HCT116 (cell line): ENCODE results near the gene TENM4. TPM values are rescaled to one million over a fixed set of nuclear protein-coding genes. Genes with fewer than 3 reads are reported as not detected.
"Not testable (repeated sequence)": the region's sequence is repeated elsewhere in the genome, so short reads cannot be mapped to it uniquely, and the experiment has no call there.

Experiments used
- ATAC-seq: fragments of 200-7000 bp; cut with Tn5 transposase; 2 replicates; pipeline ENCODE4 v1.9.1; 2020; ENCODE audit warnings: mild to moderate bottlenecking, moderate library complexity
- BruUV-seq: library from RNA; stranded (reverse); fragments of 400-500 nt; replicated peaks from 2 replicates; lab custom pipeline; 2021; lab: Mats Ljungman, UMichigan
- CTCF ChIA-PET: fragments of 300-600 bp; sonication (Branson Sonifier 250); formaldehyde crosslinking; loops from one replicate; lab custom pipeline; 2021; ENCODE audit warnings: antibody characterized with exemption; lab: Charles Lee
- POLR2A ChIA-PET: fragments of 300-600, 350-600 bp; sonication (Branson Sonifier 250); formaldehyde crosslinking; loops from one replicate; lab custom pipeline; 2021; ENCODE audit warnings: antibody characterized with exemption; lab: Charles Lee
- RAD21 ChIA-PET, 2 experiments: fragments of 300-600 bp; sonication (Branson Sonifier 250); formaldehyde crosslinking; loops; one replicate each; lab custom pipeline; 2023; ENCODE audit warnings: low total read pairs in 2 of 2; ENCODE audit not compliant: uncharacterized antibody in 2 of 2, unreplicated experiment in 2 of 2, low non-redundant PET in 1 of 2; lab: Charles Lee
- DNase-seq: peaks from one replicate; pipeline ENCODE4 v3.0.0-alpha.2; 2010; ENCODE audit warnings: low read depth, low spot score
- H2AFZ ChIP-seq: fragments of 200-600 bp; shearing (Covaris generic), sonication (generic); 2 replicates; pipeline ENCODE4 v1.6.1; 2017; ENCODE audit warnings: low read depth, mixed run types, mixed read lengths, antibody characterized with exemption, low read length; ENCODE audit not compliant: poor library complexity, severe bottlenecking
- H3K27ac ChIP-seq: 2 replicates; pipeline ENCODE4 v1.5.1; 2012; ENCODE audit warnings: low read depth, low read length
- H3K27me3 ChIP-seq: fragments of 200-600 bp; sonication (generic); 2 replicates; pipeline ENCODE4 v1.6.1; 2016; ENCODE audit warnings: mixed run types, low read length, mixed read lengths; ENCODE audit not compliant: insufficient read depth
- H3K36me3 ChIP-seq, 2 experiments: fragments of 200-500 bp in 1 of 2; fragments of 200-600 bp in 1 of 2; sonication (Bioruptor generic) in 1 of 2; sonication (generic) in 1 of 2; 2 replicates each; pipeline versions ENCODE4 v1.5.1 to v1.6.1; 2014 to 2016; ENCODE audit warnings: low read length in 2 of 2, inconsistent platforms in 1 of 2, mixed read lengths in 1 of 2, mixed run types in 1 of 2; ENCODE audit not compliant: insufficient read depth in 2 of 2, control insufficient read depth in 1 of 2
- H3K4me1 ChIP-seq, 2 experiments: fragments of 200-600 bp in 1 of 2; sonication (generic) in 1 of 2; 2 replicates each; pipeline versions ENCODE4 v1.5.1 to v1.6.1; 2012 to 2017; ENCODE audit warnings: low read length in 2 of 2, inconsistent platforms in 1 of 2, mild to moderate bottlenecking in 1 of 2, mixed read lengths in 1 of 2, mixed run types in 1 of 2, moderate library complexity in 1 of 2; ENCODE audit not compliant: insufficient read depth in 2 of 2, control insufficient read depth in 1 of 2
- H3K4me2 ChIP-seq: fragments of 200-600 bp; sonication (generic); 2 replicates; pipeline ENCODE4 v1.6.1; 2017; ENCODE audit warnings: mixed run types, low read length, mixed read lengths
- H3K4me3 ChIP-seq, 2 experiments: fragments of 200-600 bp in 1 of 2; sonication (generic) in 1 of 2; replicated peaks in 1 of 2; 2 replicates each; pipeline ENCODE4 v1.5.1; 2011 to 2016; ENCODE audit warnings: low read length in 2 of 2, control low read depth in 1 of 2, low read depth in 1 of 2, mild to moderate bottlenecking in 1 of 2, mixed read lengths in 1 of 2, mixed run types in 1 of 2
- H3K79me2 ChIP-seq: fragments of 200-600 bp; sonication (generic); 2 replicates; pipeline ENCODE4 v1.6.1; 2017; ENCODE audit warnings: mild to moderate bottlenecking, mixed run types, low read length, moderate library complexity, mixed read lengths; ENCODE audit not compliant: insufficient read depth
- H3K9ac ChIP-seq: fragments of 200-600 bp; sonication (generic); 2 replicates; pipeline ENCODE4 v1.6.1; 2016; ENCODE audit warnings: low read length, mixed read lengths
- H3K9me2 ChIP-seq: fragments of 200-600 bp; sonication (generic), shearing (Covaris generic); 2 replicates; pipeline ENCODE4 v1.6.1; 2017; ENCODE audit warnings: mixed run types, mild to moderate bottlenecking, moderate library complexity; ENCODE audit not compliant: insufficient read depth
- H3K9me3 ChIP-seq, 2 experiments: fragments of 200-500 bp in 1 of 2; fragments of 200-600 bp in 1 of 2; sonication (Bioruptor generic) in 1 of 2; sonication (generic) in 1 of 2; 2 replicates each; pipeline ENCODE4 v1.6.1; 2014 to 2017; ENCODE audit warnings: low read length in 2 of 2, mixed read lengths in 2 of 2, inconsistent platforms in 1 of 2, low read depth in 1 of 2, mild to moderate bottlenecking in 1 of 2, mixed run types in 1 of 2, moderate library complexity in 1 of 2; ENCODE audit not compliant: control insufficient read depth in 1 of 2, insufficient read depth in 1 of 2
- H4K20me1 ChIP-seq: fragments of 200-600 bp; sonication (generic), shearing (Covaris generic); 2 replicates; pipeline ENCODE4 v1.6.1; 2017; ENCODE audit warnings: mixed run types, mild to moderate bottlenecking, moderate library complexity; ENCODE audit not compliant: insufficient read depth
- CBX3 ChIP-seq: IDR thresholded peaks from 2 replicates; pipeline ENCODE4 v1.6.1; 2012; ENCODE audit warnings: low read depth
- EGR1 ChIP-seq: IDR thresholded peaks from 2 replicates; pipeline ENCODE4 v1.6.1; 2012; ENCODE audit warnings: low read depth
- ELF1 ChIP-seq: IDR thresholded peaks from 2 replicates; pipeline ENCODE4 v1.6.1; 2012; ENCODE audit warnings: low read depth, borderline replicate concordance
- EZH2 ChIP-seq: fragments of 200-600 bp; sonication (generic); IDR thresholded peaks from 2 replicates; pipeline ENCODE4 v1.6.1; 2017; ENCODE audit warnings: antibody characterized with exemption, mixed run types
- EZH2phosphoT487 ChIP-seq: fragments of 200-600 bp; IDR thresholded peaks from 2 replicates; pipeline ENCODE4 v1.6.1; 2018; ENCODE audit warnings: antibody characterized with exemption, borderline replicate concordance
- FOSL1 ChIP-seq: IDR thresholded peaks from 2 replicates; pipeline ENCODE4 v1.6.1; 2012; ENCODE audit warnings: low read depth
- SRF ChIP-seq: IDR thresholded peaks from 2 replicates; pipeline ENCODE4 v1.6.1; 2012; ENCODE audit warnings: low read depth
- TCF7L2 ChIP-seq: IDR thresholded peaks from 2 replicates; pipeline ENCODE4 v1.7.0; 2011; ENCODE audit warnings: borderline replicate concordance, inconsistent platforms; ENCODE audit not compliant: insufficient read depth, insufficient read length; ENCODE audit errors: extremely low read depth
- ZNF274 ChIP-seq: fragments of 200-500 bp; sonication (Bioruptor generic); IDR thresholded peaks from 2 replicates; pipeline ENCODE4 v1.6.1; 2014; ENCODE audit warnings: mild to moderate bottlenecking, low read depth, low read length, inconsistent platforms
- intact Hi-C: fragments of 100-400 bp; cut with micrococcal nuclease; formaldehyde crosslinking; loops from 2 replicates; pipeline ENCODE4 v1.10.0; 2022
- total RNA-seq: library from RNA; stranded (reverse); gene quantifications from one replicate; pipeline ENCODE4 v1.2.1, GENCODE V29; 2021; ENCODE audit not compliant: unreplicated experiment
- TF ChIP-seq, protein P1 (sequence below): IDR thresholded peaks from 2 replicates; pipeline ENCODE4 v1.6.1; 2011; ENCODE audit warnings: mild to moderate bottlenecking, low read length, moderate library complexity; ENCODE audit not compliant: insufficient replicate concordance; ENCODE audit errors: extremely low read depth
- TF ChIP-seq, protein P2 (sequence below), 3 experiments: fragments of 200-600 bp in 1 of 3; sonication (generic) in 1 of 3; IDR thresholded peaks in 2 of 3; conservative IDR thresholded peaks in 1 of 3; 2 replicates each; pipeline ENCODE4 v1.5.1; 2012 to 2017; ENCODE audit warnings: low read depth in 2 of 3, low read length in 2 of 3, antibody characterized with exemption in 1 of 3, borderline replicate concordance in 1 of 3, control low read depth in 1 of 3, mild to moderate bottlenecking in 1 of 3, mixed read lengths in 1 of 3, mixed run types in 1 of 3, moderate library complexity in 1 of 3; ENCODE audit not compliant: insufficient read depth in 1 of 3
- TF ChIP-seq, protein P3 (sequence below): IDR thresholded peaks from 2 replicates; pipeline ENCODE4 v1.6.1; 2012

TENM4 gene
- total RNA-seq, 1 experiment from 2014 or later = 0.05 TPM

DNA sequence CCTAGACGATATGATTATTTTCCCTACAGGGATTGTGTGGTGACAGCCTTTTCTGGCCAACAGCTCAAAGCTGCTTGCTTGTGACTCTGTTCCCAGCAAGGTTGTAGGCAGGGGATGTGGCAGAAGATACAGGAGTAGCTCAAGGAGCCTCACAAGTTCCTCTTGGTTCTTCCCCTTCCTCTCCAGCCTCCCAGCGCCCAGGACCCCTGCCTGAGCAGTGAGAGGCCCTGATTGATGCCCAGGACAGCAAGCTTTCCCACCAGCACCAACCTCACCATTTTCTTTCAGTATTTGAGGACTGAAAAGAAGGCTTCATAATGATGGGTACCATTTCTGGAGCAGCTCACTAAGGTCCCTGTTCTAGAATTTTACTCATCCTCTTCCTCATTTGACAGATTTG, 248.0 kb downstream of the TENM4 start:
- H3K9me2 ChIP-seq = no peaks in the 10 kb centered on the region
- ChIA-PET RAD21 (no interaction called here), CTCF (no interaction called here)
- TF ChIP-seq, protein P1, sequence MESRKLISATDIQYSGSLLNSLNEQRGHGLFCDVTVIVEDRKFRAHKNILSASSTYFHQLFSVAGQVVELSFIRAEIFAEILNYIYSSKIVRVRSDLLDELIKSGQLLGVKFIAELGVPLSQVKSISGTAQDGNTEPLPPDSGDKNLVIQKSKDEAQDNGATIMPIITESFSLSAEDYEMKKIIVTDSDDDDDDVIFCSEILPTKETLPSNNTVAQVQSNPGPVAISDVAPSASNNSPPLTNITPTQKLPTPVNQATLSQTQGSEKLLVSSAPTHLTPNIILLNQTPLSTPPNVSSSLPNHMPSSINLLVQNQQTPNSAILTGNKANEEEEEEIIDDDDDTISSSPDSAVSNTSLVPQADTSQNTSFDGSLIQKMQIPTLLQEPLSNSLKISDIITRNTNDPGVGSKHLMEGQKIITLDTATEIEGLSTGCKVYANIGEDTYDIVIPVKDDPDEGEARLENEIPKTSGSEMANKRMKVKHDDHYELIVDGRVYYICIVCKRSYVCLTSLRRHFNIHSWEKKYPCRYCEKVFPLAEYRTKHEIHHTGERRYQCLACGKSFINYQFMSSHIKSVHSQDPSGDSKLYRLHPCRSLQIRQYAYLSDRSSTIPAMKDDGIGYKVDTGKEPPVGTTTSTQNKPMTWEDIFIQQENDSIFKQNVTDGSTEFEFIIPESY = no peak
- TF ChIP-seq ELF1 (no peak), EZH2phosphoT487 (no peak), SRF (no peak), EGR1 (no peak), FOSL1 (no peak), TCF7L2 (no peak), ZNF274 (no peak), CBX3 (no peak), EZH2 (no peak)
- TF ChIP-seq, protein P2, sequence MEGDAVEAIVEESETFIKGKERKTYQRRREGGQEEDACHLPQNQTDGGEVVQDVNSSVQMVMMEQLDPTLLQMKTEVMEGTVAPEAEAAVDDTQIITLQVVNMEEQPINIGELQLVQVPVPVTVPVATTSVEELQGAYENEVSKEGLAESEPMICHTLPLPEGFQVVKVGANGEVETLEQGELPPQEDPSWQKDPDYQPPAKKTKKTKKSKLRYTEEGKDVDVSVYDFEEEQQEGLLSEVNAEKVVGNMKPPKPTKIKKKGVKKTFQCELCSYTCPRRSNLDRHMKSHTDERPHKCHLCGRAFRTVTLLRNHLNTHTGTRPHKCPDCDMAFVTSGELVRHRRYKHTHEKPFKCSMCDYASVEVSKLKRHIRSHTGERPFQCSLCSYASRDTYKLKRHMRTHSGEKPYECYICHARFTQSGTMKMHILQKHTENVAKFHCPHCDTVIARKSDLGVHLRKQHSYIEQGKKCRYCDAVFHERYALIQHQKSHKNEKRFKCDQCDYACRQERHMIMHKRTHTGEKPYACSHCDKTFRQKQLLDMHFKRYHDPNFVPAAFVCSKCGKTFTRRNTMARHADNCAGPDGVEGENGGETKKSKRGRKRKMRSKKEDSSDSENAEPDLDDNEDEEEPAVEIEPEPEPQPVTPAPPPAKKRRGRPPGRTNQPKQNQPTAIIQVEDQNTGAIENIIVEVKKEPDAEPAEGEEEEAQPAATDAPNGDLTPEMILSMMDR (IDR thresholded peaks at IDR 0.05 in 2 of 3, conservative IDR thresholded peaks at IDR 0.05 in 1 of 3; ENCODE audit: borderline replicate concordance in 1 of 3, insufficient read depth in 1 of 3, low read depth in 2 of 3, low read length in 2 of 3) = no peak
- TF ChIP-seq, protein P3, sequence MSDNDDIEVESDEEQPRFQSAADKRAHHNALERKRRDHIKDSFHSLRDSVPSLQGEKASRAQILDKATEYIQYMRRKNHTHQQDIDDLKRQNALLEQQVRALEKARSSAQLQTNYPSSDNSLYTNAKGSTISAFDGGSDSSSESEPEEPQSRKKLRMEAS = no peak
- TF ChIP-seq, all 23 proteins: peak for 0
- DNase-seq = no peak
- Histone ChIP-seq H3K9me3 (no peaks in the 10 kb centered on the region), H3K4me2 (no peak overlapping the region), H3K27ac (no peak overlapping the region), H3K4me1 (no peaks in the 10 kb centered on the region), H3K4me3 (no peak overlapping the region), H3K36me3 (no peaks in the 10 kb centered on the region), H3K9ac (no peak overlapping the region), H3K27me3 (peaks cover 9% of the 10 kb centered on the region; the same call in 1 of the 2 replicates), H4K20me1 (no peaks in the 10 kb centered on the region), H3K79me2 (no peaks in the 10 kb centered on the region), H2AFZ (no peak overlapping the region)
- POLR2A ChIA-PET = no interaction called here
- no TSS peak for BruUV-seq
- no peak for ATAC-seq
- intact Hi-C loops = no loop called here

DNA sequence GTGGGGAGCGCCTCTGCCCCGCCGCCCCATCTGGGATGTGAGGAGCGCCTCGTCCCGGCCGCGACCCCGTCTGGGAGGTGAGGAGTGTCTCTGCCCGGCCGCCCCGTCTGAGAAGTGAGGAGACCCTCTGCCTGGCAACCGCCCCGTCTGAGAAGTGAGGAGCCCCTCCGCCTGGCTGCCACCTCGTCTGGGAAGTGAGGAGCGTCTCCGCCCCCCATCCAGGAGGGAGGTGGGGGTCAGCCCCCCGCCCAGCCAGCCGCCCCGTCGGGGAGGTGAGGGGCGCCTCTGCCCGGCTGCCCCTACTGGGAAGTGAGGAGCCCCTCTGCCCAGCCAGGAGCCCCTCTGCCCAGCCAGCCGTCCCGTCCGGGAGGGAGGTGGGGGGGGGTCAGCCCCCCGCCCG, 249.1 kb downstream of the TENM4 start:
- RAD21 ChIA-PET, CTCF ChIA-PET: not testable (repeated sequence)

More for the DNA sequence above, 249.1 kb downstream of the TENM4 start:
- H3K4me3 ChIP-seq, H3K4me1 ChIP-seq, H3K36me3 ChIP-seq, ATAC-seq, H4K20me1 ChIP-seq, intact Hi-C loops, H3K9me2 ChIP-seq, H3K9ac ChIP-seq, H3K4me2 ChIP-seq, DNase-seq, H3K27ac ChIP-seq, H3K27me3 ChIP-seq, BruUV-seq, H3K79me2 ChIP-seq, POLR2A ChIA-PET, H2AFZ ChIP-seq, H3K9me3 ChIP-seq: not testable (repeated sequence)
